Spinal cord (tissue), 10 donors: ENCODE data around the gene SEMA6A. TPM values are rescaled to one million over a fixed set of nuclear protein-coding genes. Genes with fewer than 3 reads are reported as not detected.

Source experiments
- DNase-seq, 6 donors: peaks; one replicate each; pipeline versions ENCODE4 v3.0.0 to v3.0.0-alpha.2; 2013 to 2015; ENCODE audit warnings: low spot score in 6 of 6, low read depth in 4 of 6
- H3K27ac ChIP-seq: one replicate; pipeline ENCODE4 v1.5.1; 2013; ENCODE audit warnings: low read depth, low read length, control low read depth
- H3K27me3 ChIP-seq: one replicate; pipeline ENCODE4 v1.6.1; 2013; ENCODE audit warnings: low read length; ENCODE audit not compliant: control insufficient read depth, insufficient read depth
- H3K36me3 ChIP-seq: one replicate; pipeline ENCODE4 v1.6.1; 2013; ENCODE audit warnings: low read length; ENCODE audit not compliant: control insufficient read depth, insufficient read depth
- H3K4me1 ChIP-seq: one replicate; pipeline ENCODE4 v1.6.1; 2013; ENCODE audit warnings: low read length; ENCODE audit not compliant: control insufficient read depth, insufficient read depth
- H3K4me3 ChIP-seq: one replicate; pipeline ENCODE4 v1.5.1; 2013; ENCODE audit warnings: low read depth, low read length, control low read depth
- H3K9me3 ChIP-seq: one replicate; pipeline ENCODE4 v1.6.1; 2013; ENCODE audit warnings: low read length; ENCODE audit not compliant: control insufficient read depth, insufficient read depth
- WGBS: methylation state at CpG from one replicate; pipeline ENCODE4 v1.1.5; 2013; ENCODE audit warnings: missing lambda C conversion rate; ENCODE audit not compliant: insufficient coverage; 5-methylcytosine and 5-hydroxymethylcytosine counted together
- polyA plus RNA-seq, 2 donors: library from polyadenylated mRNA; unstranded; fragments of 120-200 nt; gene quantifications; one replicate each; pipeline ENCODE4 v1.2.1, GENCODE V29; 2013; ENCODE audit not compliant: insufficient read length in 2 of 2
- total RNA-seq, 2 donors: library from RNA; depleted of rRNA in 1 of 2; stranded (reverse); fragments of 120-200 nt in 1 of 2; fragments of >200 nt in 1 of 2; gene quantifications; one replicate each; pipeline versions ENCODE4 v1.2.3 to v1.2.4, GENCODE V29; 2013 to 2014
- donor health status: healthy.

The SEMA6A gene
- total and polyA plus RNA-seq, 4 donors: 52.8 to 135 (median 98.0) TPM

- no peak overlapping the region for H3K4me3 ChIP-seq
- WGBS: 54% methylated on average over 3 of the region's 10 CpGs
- H3K27me3 ChIP-seq: no peaks in the 10 kb centered on the region
- peaks cover 22% of the 10 kb centered on the region for H3K4me1 ChIP-seq
- DNase-seq: no peak
- H3K36me3 ChIP-seq: peaks cover 4% of the 10 kb centered on the region
- H3K27ac ChIP-seq: peak overlapping the region; percentile 7
- H3K9me3 ChIP-seq: no peaks in the 10 kb centered on the region
These were observed 66.5 kb downstream of the SEMA6A start for GRCh38 chr5:116507941-116508655.

DNA sequence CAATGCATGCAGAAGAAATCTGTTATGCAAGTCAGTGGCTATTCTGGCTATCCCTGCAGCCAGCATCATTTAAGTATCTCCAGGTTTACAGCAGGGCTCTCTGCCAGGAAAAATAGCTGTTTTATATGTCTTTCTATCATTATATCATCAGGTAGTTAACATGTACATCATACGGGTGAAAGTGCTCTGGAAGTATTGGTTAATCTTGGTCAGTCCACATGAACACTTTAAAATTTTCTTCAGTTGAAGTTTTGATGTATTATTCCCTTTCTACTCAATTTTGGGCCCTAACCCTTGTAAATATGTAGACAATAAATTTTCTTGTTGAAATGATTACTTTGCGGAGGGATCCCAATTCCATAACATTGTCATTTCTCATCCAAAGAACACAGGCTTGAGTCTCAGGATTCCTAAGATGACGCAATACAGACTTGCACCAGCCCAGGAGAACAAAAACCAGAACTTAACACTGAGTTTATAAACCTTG, 67.5 kb downstream of the SEMA6A start:
- peak overlapping the region; percentile 25 for H3K27ac ChIP-seq
- H3K36me3 ChIP-seq: peaks cover 4% of the 10 kb centered on the region
- no peak for DNase-seq
- no peaks in the 10 kb centered on the region for H3K27me3 ChIP-seq
- H3K9me3 ChIP-seq: no peaks in the 10 kb centered on the region
- H3K4me1 ChIP-seq: peaks cover 22% of the 10 kb centered on the region
- no CpG with 5 or more reads among the region's 3 CpGs for WGBS
- no peak overlapping the region for H3K4me3 ChIP-seq

- H3K27ac ChIP-seq: no peak overlapping the region
- no CpG with 5 or more reads among the region's 2 CpGs for WGBS
- peaks cover 22% of the 10 kb centered on the region for H3K4me1 ChIP-seq
- peaks cover 4% of the 10 kb centered on the region for H3K36me3 ChIP-seq
- no peaks in the 10 kb centered on the region for H3K27me3 ChIP-seq
- H3K9me3 ChIP-seq: no peaks in the 10 kb centered on the region
- DNase-seq: peak in 1 of 6 donors; percentile 41
- H3K4me3 ChIP-seq: no peak overlapping the region
These were observed 68.1 kb downstream of the SEMA6A start for GRCh38 chr5:116506488-116506887.

DNA sequence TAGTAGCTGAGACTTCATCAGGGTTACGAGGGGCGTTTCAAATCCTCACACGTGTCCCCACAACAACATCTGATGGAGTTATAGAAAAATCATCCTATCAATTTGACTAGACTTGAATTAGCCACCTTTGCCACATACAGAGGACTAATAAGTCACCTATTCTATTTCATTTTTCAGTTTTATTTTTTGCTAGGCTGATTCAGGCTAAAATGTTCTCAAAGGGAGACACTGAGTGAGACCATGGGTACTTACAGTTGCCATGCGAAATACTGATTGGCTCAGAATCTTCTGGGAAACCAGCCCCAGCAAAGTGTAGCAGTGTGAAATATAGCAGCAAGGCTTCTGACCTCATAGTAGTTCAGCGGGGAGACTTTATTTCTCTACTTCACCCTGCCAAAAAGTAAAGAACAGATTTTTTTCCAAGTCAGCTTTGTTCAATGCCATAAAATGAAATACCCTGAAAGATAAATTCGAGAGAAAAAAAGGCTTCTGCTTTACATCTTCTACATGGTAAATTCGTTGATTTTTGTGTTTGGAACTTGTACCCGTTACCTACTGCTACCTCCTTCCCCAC, 69.9 kb downstream of the SEMA6A start:
- DNase-seq: peak in 1 of 6 donors; percentile 57
- Histone ChIP-seq H3K27ac (peak overlapping the region; percentile 25), H3K27me3 (no peaks in the 10 kb centered on the region), H3K36me3 (peaks cover 4% of the 10 kb centered on the region), H3K4me1 (peaks cover 20% of the 10 kb centered on the region), H3K4me3 (no peak overlapping the region), H3K9me3 (no peaks in the 10 kb centered on the region)
- 80% methylated on average over 1 of the region's 8 CpGs for WGBS

DNA sequence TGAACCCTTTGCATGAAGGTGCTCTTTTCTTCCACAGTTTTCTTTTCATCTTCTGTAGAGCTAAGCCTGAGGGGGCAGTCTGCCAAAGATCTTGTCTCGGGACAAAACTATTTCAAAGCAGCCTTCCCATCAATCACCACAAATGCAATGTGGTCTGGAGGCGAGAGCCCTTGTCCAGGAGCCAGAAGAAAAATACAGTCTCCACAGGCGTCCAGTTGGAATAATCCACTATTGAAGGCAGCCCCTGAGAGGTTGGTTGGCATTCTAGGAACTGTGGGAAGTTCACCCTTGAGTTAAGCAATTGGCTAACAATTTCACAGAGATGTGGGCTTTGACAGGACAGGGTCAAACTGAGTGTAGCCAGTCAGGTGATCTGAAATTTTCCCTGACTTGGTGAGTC, 72.0 kb downstream of the SEMA6A start:
- DNase-seq: peak in 5 of 6 donors; percentile 71 to 93 (median 77)

DNA sequence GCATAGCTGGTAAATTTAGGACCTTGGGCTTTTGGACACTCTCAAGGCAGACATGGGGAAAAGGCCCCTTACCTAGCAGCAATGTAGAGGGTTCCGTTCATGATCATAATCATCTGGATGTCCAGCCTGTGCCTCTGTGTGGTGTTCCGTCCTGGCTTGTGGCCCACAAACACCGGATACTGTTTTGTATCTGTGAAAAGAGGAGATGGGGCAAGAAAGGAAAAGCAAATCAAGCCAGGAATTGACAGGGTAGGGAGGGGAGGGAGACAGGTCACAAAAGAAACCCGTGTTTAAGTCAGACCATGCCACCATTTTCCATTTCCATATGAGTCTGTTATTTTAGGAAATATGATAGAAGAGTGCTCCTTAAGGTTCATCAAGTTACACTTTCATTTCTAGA, 72.5 kb downstream of the SEMA6A start:
- H3K27me3 ChIP-seq: no peaks in the 10 kb centered on the region
- H3K9me3 ChIP-seq: no peaks in the 10 kb centered on the region
- H3K36me3 ChIP-seq: peaks cover 4% of the 10 kb centered on the region
- DNase-seq: peak in 2 of 6 donors; percentile 55 to 64
- no CpG with 5 or more reads among the region's 4 CpGs for WGBS
- H3K4me1 ChIP-seq: peaks cover 15% of the 10 kb centered on the region
- no peak overlapping the region for H3K4me3 ChIP-seq
- H3K27ac ChIP-seq: peak overlapping the region; percentile 70

More for the DNA sequence above, 72.0 kb downstream of the SEMA6A start:
- Histone ChIP-seq H3K4me1 (peaks cover 15% of the 10 kb centered on the region), H3K36me3 (peaks cover 4% of the 10 kb centered on the region), H3K27me3 (no peaks in the 10 kb centered on the region), H3K4me3 (no peak overlapping the region), H3K27ac (peak overlapping the region; percentile 70), H3K9me3 (no peaks in the 10 kb centered on the region)
- WGBS: 17% methylated on average over 1 of the region's 3 CpGs

DNA sequence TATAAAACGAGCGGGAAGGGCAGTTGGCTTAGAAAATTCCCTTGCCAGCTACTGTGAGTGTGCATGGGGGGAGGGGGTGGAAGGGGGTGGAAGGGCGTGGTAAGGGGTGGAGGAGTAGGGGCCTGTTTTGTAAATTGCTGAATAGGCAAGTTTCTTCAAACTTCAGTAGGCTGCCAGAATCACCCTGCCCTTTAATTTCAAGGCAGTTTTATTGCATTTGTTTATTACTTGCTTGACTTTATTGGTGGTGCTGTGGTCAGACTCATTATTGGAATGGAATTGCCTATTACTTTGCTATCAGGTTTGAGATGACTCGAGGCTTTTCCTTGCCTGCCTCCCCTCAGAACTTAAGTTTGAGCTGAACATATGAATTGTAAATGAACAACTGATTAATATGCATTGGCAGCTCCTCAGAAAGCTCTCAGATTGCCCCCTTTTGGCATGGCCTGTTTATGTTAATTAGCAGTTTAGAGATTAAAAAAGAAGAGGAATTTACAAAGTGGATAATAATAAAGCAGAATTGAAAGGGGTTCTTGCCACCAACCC, 76.0 kb downstream of the SEMA6A start:
- H3K4me3 ChIP-seq: no peak overlapping the region
- 20% methylated on average over 2 of the region's 4 CpGs for whole genome bisulfite sequencing
- DNase-seq: peak in 2 of 6 donors; percentile 78 to 86
- no peaks in the 10 kb centered on the region for H3K9me3 ChIP-seq
- peak overlapping the region; percentile 75 for H3K27ac ChIP-seq
- H3K4me1 ChIP-seq: peaks cover 9% of the 10 kb centered on the region
- H3K27me3 ChIP-seq: no peaks in the 10 kb centered on the region
- H3K36me3 ChIP-seq: peaks cover 11% of the 10 kb centered on the region

- Histone ChIP-seq H3K4me1 (peaks cover 6% of the 10 kb centered on the region), H3K36me3 (peaks cover 9% of the 10 kb centered on the region), H3K27me3 (no peaks in the 10 kb centered on the region), H3K9me3 (no peaks in the 10 kb centered on the region), H3K27ac (peak overlapping the region; percentile 75), H3K4me3 (no peak overlapping the region)
- WGBS: 63% methylated on average over 2 of the region's 5 CpGs
- no peak for DNase-seq
These were observed 77.0 kb downstream of the SEMA6A start for GRCh38 chr5:116497631-116498030.

DNA sequence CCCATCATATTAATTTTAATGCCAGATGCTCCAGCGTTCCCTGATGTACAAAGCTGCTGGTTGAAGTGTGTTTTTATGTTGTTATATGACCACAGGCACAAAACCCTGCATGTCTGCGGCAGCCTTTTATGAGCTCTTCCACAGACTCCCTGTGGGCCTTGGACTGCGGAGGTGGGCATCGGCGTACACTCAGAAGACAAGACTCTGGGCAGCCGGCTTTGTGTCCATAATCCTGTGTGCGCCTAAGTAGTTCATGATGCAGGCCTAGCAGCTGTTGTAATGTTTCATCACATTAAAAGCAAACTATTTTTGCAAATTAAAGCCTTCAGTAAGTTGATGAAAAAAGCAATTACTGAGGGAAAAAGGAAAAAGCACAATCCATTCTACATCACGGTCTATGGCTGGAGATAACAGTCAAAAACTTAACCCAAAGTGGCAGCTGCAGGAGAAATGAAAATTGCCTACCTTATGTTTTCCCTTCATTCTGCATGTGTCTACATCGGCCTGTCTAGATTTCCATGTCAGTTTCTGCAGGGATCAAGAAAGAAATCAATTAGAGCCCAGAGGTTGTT, 78.8 kb downstream of the SEMA6A start:
- 63% methylated on average over 4 of the region's 9 CpGs for WGBS
- Histone ChIP-seq H3K36me3 (peaks cover 9% of the 10 kb centered on the region), H3K9me3 (no peaks in the 10 kb centered on the region), H3K27me3 (no peaks in the 10 kb centered on the region), H3K27ac (no peak overlapping the region), H3K4me1 (peaks cover 6% of the 10 kb centered on the region), H3K4me3 (no peak overlapping the region)
- DNase-seq: peak in 1 of 6 donors; percentile 73
